Measurements from ENCODE around the gene ABCC9.

DNA sequence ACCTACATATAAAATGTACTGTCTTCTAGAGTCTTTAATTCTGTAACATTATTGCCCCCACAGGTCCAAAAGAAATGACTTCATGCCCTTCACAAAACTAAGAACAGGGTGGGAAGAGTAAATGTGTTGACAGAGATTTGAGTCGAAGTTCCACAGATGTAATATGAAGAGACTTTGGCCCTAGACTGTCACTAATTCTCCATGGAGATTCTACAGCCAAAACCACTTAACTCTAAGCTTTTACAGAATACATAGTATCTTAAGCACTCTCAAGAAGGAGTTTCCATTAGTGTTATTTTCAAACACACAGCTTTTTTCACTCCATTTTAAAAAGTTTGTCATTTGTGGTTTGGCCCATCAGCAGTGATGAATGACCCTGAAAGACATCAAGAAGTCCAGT lies 56.3 kb downstream of the ABCC9 start:
- TF ChIP-seq CTCF (IDR thresholded peaks at IDR 0.05; ENCODE audit: insufficient read depth, low read length, poor library complexity, severe bottlenecking) (no peak), EZH2phosphoT487 (conservative IDR thresholded peaks at IDR 0.05; ENCODE audit: low read length) (no peak)

Data from SU-DHL-6 (cell line).